Loucy (cell line): Measurements from ENCODE around the gene C3orf20.

ENCODE experiments used
- H2AFZ ChIP-seq: fragments of 200-600 bp; sonication (generic); 2 replicates; pipeline ENCODE4 v1.6.0; 2016; ENCODE audit warnings: antibody characterized with exemption, mild to moderate bottlenecking, low read length, moderate library complexity
- H3F3A ChIP-seq: fragments of 200-600 bp; 2 replicates; pipeline ENCODE4 v1.6.0; 2016; ENCODE audit warnings: antibody characterized with exemption, low read depth, mild to moderate bottlenecking
- H3K27me3 ChIP-seq: fragments of 200-600 bp; sonication (generic); 2 replicates; pipeline ENCODE4 v1.6.1; 2014; ENCODE audit warnings: low read length, mild to moderate bottlenecking; ENCODE audit not compliant: insufficient read depth, poor library complexity, severe bottlenecking
- H3K36me3 ChIP-seq: fragments of 200-600 bp; sonication (generic); 2 replicates; pipeline ENCODE4 v1.6.1; 2016; ENCODE audit warnings: low read length; ENCODE audit not compliant: insufficient read depth
- H3K4me1 ChIP-seq: fragments of 200-600 bp; sonication (generic); 2 replicates; pipeline ENCODE4 v1.5.1; 2014; ENCODE audit warnings: low read length, mild to moderate bottlenecking; ENCODE audit not compliant: insufficient read depth, poor library complexity, severe bottlenecking
- H3K4me2 ChIP-seq: fragments of 200-600 bp; sonication (generic); 2 replicates; pipeline ENCODE4 v1.6.0; 2014; ENCODE audit warnings: antibody characterized with exemption, low read length, low read depth, mild to moderate bottlenecking; ENCODE audit not compliant: poor library complexity, severe bottlenecking
- H3K4me3 ChIP-seq: fragments of 200-600 bp; sonication (generic); 2 replicates; pipeline ENCODE4 v1.5.1; 2014; ENCODE audit warnings: low read length, mild to moderate bottlenecking, mixed read lengths; ENCODE audit not compliant: poor library complexity, severe bottlenecking
- H3K79me2 ChIP-seq: fragments of 200-600 bp; sonication (generic); 2 replicates; pipeline ENCODE4 v1.6.1; 2014; ENCODE audit warnings: low read length; ENCODE audit not compliant: insufficient read depth
- H3K9ac ChIP-seq: fragments of 200-600 bp; sonication (generic); 2 replicates; pipeline ENCODE4 v1.6.0; 2014; ENCODE audit warnings: mild to moderate bottlenecking, low read depth, low read length, moderate library complexity; ENCODE audit not compliant: poor library complexity, severe bottlenecking
- H3K9me2 ChIP-seq: fragments of 200-600 bp; sonication (generic); replicated peaks from 2 replicates; pipeline ENCODE4 v1.6.1; 2016; ENCODE audit warnings: low read depth, low read length, mixed read lengths
- H3K9me3 ChIP-seq: fragments of 200-600 bp; sonication (generic); 2 replicates; pipeline ENCODE4 v1.6.1; 2014; ENCODE audit warnings: mild to moderate bottlenecking, antibody characterized with exemption, low read length, low read depth; ENCODE audit not compliant: insufficient read depth
- H4K20me1 ChIP-seq: fragments of 200-600 bp; sonication (generic); 2 replicates; pipeline ENCODE4 v1.6.0; 2014; ENCODE audit warnings: antibody characterized with exemption, low read length, mild to moderate bottlenecking; ENCODE audit not compliant: insufficient read depth, poor library complexity, severe bottlenecking
- CTCF ChIP-seq: fragments of 200-600 bp; sonication (generic); conservative IDR thresholded peaks from 2 replicates; pipeline ENCODE4 v1.5.1; 2014; ENCODE audit warnings: mild to moderate bottlenecking, antibody characterized with exemption, low read length
- EZH2phosphoT487 ChIP-seq: fragments of 200-600 bp; IDR thresholded peaks from 2 replicates; pipeline ENCODE4 v1.6.1; 2018; ENCODE audit warnings: antibody characterized with exemption, mild to moderate bottlenecking, moderate library complexity, borderline replicate concordance

C3orf20 gene

GRCh38 chr3:14812196-14812790 lies 137.4 kb downstream of the C3orf20 start:
- Histone ChIP-seq H3K4me1 (no peaks in the 10 kb centered on the region), H3K9ac (no peak overlapping the region), H3K9me2 (no peaks in the 10 kb centered on the region), H3K79me2 (no peaks in the 10 kb centered on the region), H3K27me3 (no peaks in the 10 kb centered on the region), H3F3A (no peaks in the 10 kb centered on the region), H4K20me1 (no peaks in the 10 kb centered on the region), H2AFZ (no peak overlapping the region), H3K4me2 (no peak overlapping the region), H3K9me3 (no peaks in the 10 kb centered on the region), H3K4me3 (no peak overlapping the region), H3K36me3 (no peaks in the 10 kb centered on the region)
- TF ChIP-seq CTCF (no peak), EZH2phosphoT487 (no peak)

- no peak overlapping the region for H3K4me2 ChIP-seq
- H3K9me2 ChIP-seq, result no peaks in the 10 kb centered on the region
- H4K20me1 ChIP-seq, result no peaks in the 10 kb centered on the region
- H3K27me3 ChIP-seq, result no peaks in the 10 kb centered on the region
- H3K4me3 ChIP-seq, result no peak overlapping the region
- H3K4me1 ChIP-seq, result no peaks in the 10 kb centered on the region
- no peaks in the 10 kb centered on the region for H3K9me3 ChIP-seq
- no peaks in the 10 kb centered on the region for H3F3A ChIP-seq
- H3K9ac ChIP-seq, result no peak overlapping the region
- H3K36me3 ChIP-seq, result no peaks in the 10 kb centered on the region
- H2AFZ ChIP-seq, result no peak overlapping the region
- H3K79me2 ChIP-seq, result no peaks in the 10 kb centered on the region
- TF ChIP-seq EZH2phosphoT487, result no peak
- TF ChIP-seq CTCF, result no peak
Observed at GRCh38 chr3:14814411-14814871, 139.5 kb downstream of the C3orf20 start.

GRCh38 chr3:14816359-14816758 lies 141.4 kb downstream of the C3orf20 start:
- Histone ChIP-seq H4K20me1 (no peaks in the 10 kb centered on the region), H3K4me3 (no peak overlapping the region), H3K4me2 (no peak overlapping the region), H3K4me1 (no peaks in the 10 kb centered on the region), H2AFZ (no peak overlapping the region), H3K9ac (no peak overlapping the region), H3K36me3 (no peaks in the 10 kb centered on the region), H3K79me2 (no peaks in the 10 kb centered on the region), H3K9me2 (no peaks in the 10 kb centered on the region), H3F3A (no peaks in the 10 kb centered on the region), H3K27me3 (no peaks in the 10 kb centered on the region), H3K9me3 (no peaks in the 10 kb centered on the region)
- no peak for TF ChIP-seq EZH2phosphoT487
